Prostate gland (tissue), 2 donors: ENCODE measurements around the gene ARHGAP5.

ENCODE experiments used
- POLR2A ChIP-seq: fragments of 450-650 bp; IDR thresholded peaks from one replicate; pipeline ENCODE4 v1.6.1; 2016; ENCODE audit warnings: antibody characterized with exemption, mild to moderate bottlenecking
- POLR2AphosphoS5 ChIP-seq: sonication (generic); formaldehyde crosslinking; IDR thresholded peaks from one replicate; pipeline ENCODE4 v1.6.1; 2017; ENCODE audit warnings: antibody characterized with exemption
- TF ChIP-seq, protein P1 (sequence below), 4 experiments: fragments of 200-600 bp in 2 of 4; fragments of 450-650 bp in 2 of 4; sonication (generic) in 2 of 4; IDR thresholded peaks; 1 replicate in 3 of 4; 2 replicates in 1 of 4; pipeline ENCODE4 v1.5.1; 2016 to 2019; ENCODE audit warnings: antibody characterized with exemption in 4 of 4, mild to moderate bottlenecking in 2 of 4, moderate library complexity in 2 of 4

DNA sequence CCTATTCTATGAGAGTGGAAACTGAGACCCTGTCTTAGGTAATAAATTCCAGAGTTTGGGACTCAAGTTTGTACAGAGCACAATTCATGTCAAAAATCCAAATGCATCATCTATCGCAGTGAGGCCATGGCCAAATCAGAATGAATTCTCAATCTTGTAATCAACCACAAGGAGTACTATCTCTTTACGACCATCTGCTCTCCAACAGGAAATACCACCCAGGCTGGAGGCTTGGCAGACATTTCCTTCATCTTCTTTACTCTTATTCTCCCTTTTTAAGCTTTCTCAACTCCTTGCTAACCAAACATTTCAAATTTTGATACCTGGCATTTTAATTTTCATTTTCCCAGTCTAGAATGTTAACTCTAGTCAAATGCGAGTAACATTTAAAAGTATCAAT lies 92.1 kb downstream of the ARHGAP5 start:
- TF ChIP-seq, protein P1, sequence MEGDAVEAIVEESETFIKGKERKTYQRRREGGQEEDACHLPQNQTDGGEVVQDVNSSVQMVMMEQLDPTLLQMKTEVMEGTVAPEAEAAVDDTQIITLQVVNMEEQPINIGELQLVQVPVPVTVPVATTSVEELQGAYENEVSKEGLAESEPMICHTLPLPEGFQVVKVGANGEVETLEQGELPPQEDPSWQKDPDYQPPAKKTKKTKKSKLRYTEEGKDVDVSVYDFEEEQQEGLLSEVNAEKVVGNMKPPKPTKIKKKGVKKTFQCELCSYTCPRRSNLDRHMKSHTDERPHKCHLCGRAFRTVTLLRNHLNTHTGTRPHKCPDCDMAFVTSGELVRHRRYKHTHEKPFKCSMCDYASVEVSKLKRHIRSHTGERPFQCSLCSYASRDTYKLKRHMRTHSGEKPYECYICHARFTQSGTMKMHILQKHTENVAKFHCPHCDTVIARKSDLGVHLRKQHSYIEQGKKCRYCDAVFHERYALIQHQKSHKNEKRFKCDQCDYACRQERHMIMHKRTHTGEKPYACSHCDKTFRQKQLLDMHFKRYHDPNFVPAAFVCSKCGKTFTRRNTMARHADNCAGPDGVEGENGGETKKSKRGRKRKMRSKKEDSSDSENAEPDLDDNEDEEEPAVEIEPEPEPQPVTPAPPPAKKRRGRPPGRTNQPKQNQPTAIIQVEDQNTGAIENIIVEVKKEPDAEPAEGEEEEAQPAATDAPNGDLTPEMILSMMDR (IDR thresholded peaks at IDR 0.05): no peak
- TF ChIP-seq POLR2A (no peak), POLR2AphosphoS5 (no peak)
